Measurements from ENCODE around the gene VSIG2.

VSIG2 gene

DNA sequence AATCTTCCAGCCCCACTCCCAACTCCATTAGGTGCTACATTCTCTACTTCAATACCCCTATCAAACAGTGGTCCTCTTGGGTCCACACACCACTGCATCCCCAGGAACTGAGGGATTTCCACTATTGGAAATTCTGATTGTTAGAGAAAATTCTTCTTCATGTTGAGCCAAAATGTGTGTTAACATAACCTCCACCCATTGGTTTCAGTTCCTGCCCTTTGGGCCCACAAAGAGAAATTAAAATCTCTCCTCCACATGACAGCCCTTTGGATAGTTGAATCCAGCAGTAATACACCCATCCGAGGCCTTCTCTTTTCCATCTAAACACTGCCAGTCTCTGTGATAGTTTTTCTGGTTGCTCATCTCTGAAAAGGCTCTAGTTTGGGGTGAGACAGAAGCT is 2.1 kb downstream of the VSIG2 start:
- no peaks in the 10 kb centered on the region for H3K9me3 ChIP-seq (ENCODE audit: control insufficient read depth, insufficient read depth, low read depth, low read length)
- no peak overlapping the region for H3K4me3 ChIP-seq (ENCODE audit: low read depth, low read length)
- H3K27ac ChIP-seq (ENCODE audit: extremely low read depth, low read depth, low read length) = no peak overlapping the region
- no peaks in the 10 kb centered on the region for H3K36me3 ChIP-seq (ENCODE audit: control insufficient read depth in 2 of 2, insufficient read depth in 1 of 2, low read length in 2 of 2)
- ChIA-PET POLR2A (no interaction called here), CTCF (interaction anchor here (0.6 to 3.1 kb wide), 3 partner anchors 9 to 44 kb away, joined by 4 to 10 read pairs (median 4); partner anchors contain the start of gene ESAM)
- H3K4me1 ChIP-seq (ENCODE audit: control insufficient read depth, insufficient read depth, low read length) = no peaks in the 10 kb centered on the region
- TF ChIP-seq SP7 (tag by site-specific recombination; IDR thresholded peaks at IDR 0.05) = no peak
- no peak for TF ChIP-seq ZNF510 (tag by site-specific recombination; IDR thresholded peaks at IDR 0.05; ENCODE audit: insufficient replicate concordance)
- no peak for TF ChIP-seq ZNF561 (tag by site-specific recombination; IDR thresholded peaks at IDR 0.05; ENCODE audit: borderline replicate concordance)
- no peak for TF ChIP-seq ZNF449 (tag by site-specific recombination; IDR thresholded peaks at IDR 0.05)
- TF ChIP-seq ZNF24 (tag by site-specific recombination; IDR thresholded peaks at IDR 0.05) = no peak
- TF ChIP-seq ZNF140 (tag by site-specific recombination; IDR thresholded peaks at IDR 0.05) = no peak
- TF ChIP-seq ZNF19 (tag by site-specific recombination; IDR thresholded peaks at IDR 0.05; ENCODE audit: low read depth) = no peak
- TF ChIP-seq, protein P1, sequence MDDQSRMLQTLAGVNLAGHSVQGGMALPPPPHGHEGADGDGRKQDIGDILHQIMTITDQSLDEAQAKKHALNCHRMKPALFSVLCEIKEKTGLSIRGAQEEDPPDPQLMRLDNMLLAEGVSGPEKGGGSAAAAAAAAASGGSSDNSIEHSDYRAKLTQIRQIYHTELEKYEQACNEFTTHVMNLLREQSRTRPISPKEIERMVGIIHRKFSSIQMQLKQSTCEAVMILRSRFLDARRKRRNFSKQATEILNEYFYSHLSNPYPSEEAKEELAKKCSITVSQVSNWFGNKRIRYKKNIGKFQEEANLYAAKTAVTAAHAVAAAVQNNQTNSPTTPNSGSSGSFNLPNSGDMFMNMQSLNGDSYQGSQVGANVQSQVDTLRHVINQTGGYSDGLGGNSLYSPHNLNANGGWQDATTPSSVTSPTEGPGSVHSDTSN (CRISPR knock-in tag; IDR thresholded peaks at IDR 0.05) = no peak
- TF ChIP-seq ZBTB6 (tag by site-specific recombination; IDR thresholded peaks at IDR 0.05) = no peak
- no peak for TF ChIP-seq ZNF133 (tag by site-specific recombination; IDR thresholded peaks at IDR 0.05)
- no peak for TF ChIP-seq SP2 (tag by site-specific recombination; IDR thresholded peaks at IDR 0.05)
- TF ChIP-seq ZNF391 (tag by site-specific recombination; IDR thresholded peaks at IDR 0.05; ENCODE audit: borderline replicate concordance, low read depth) = no peak
- no peak for TF ChIP-seq ZNF677 (tag by site-specific recombination; IDR thresholded peaks at IDR 0.05)

- POLR2A ChIA-PET = interaction anchor here (0.6 kb wide), 1 partner anchor 50 kb away, joined by 3 read pairs; no protein-coding TSS in a partner anchor
- CTCF ChIA-PET = interaction anchor here (0.5 to 3.1 kb wide), 5 partner anchors 9 to 117 kb away, joined by 3 to 10 read pairs (median 4); partner anchors contain the start of gene ESAM
- Histone ChIP-seq H3K4me3 (ENCODE audit: low read depth, low read length) (no peak overlapping the region), H3K9me3 (ENCODE audit: control insufficient read depth, insufficient read depth, low read depth, low read length) (no peaks in the 10 kb centered on the region), H3K27ac (ENCODE audit: extremely low read depth, low read depth, low read length) (no peak overlapping the region), H3K4me1 (ENCODE audit: control insufficient read depth, insufficient read depth, low read length) (no peaks in the 10 kb centered on the region), H3K36me3 (ENCODE audit: control insufficient read depth in 2 of 2, insufficient read depth in 1 of 2, low read length in 2 of 2) (no peaks in the 10 kb centered on the region)
- TF ChIP-seq ZNF521 (tag by site-specific recombination; IDR thresholded peaks at IDR 0.05) (no peak), GLI4 (tag by site-specific recombination; IDR thresholded peaks at IDR 0.05) (no peak), ZNF211 (tag by site-specific recombination; IDR thresholded peaks at IDR 0.05; ENCODE audit: low read depth) (no peak), ZNF157 (tag by site-specific recombination; IDR thresholded peaks at IDR 0.05) (no peak), ZNF639 (tag by site-specific recombination; IDR thresholded peaks at IDR 0.05) (no peak), ZNF169 (tag by site-specific recombination; IDR thresholded peaks at IDR 0.05) (no peak), MYNN (tag by site-specific recombination; IDR thresholded peaks at IDR 0.05; ENCODE audit: borderline replicate concordance) (no peak), ZNF16 (tag by site-specific recombination; IDR thresholded peaks at IDR 0.05; ENCODE audit: low read depth) (no peak), ZNF623 (tag by site-specific recombination; IDR thresholded peaks at IDR 0.05) (no peak), ZNF488 (tag by site-specific recombination; IDR thresholded peaks at IDR 0.05) (no peak), KLF7 (tag by site-specific recombination; IDR thresholded peaks at IDR 0.05; ENCODE audit: borderline replicate concordance) (no peak)
- TF ChIP-seq, protein P2, sequence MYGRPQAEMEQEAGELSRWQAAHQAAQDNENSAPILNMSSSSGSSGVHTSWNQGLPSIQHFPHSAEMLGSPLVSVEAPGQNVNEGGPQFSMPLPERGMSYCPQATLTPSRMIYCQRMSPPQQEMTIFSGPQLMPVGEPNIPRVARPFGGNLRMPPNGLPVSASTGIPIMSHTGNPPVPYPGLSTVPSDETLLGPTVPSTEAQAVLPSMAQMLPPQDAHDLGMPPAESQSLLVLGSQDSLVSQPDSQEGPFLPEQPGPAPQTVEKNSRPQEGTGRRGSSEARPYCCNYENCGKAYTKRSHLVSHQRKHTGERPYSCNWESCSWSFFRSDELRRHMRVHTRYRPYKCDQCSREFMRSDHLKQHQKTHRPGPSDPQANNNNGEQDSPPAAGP (tag by site-specific recombination; IDR thresholded peaks at IDR 0.05) = no peak
- TF ChIP-seq, protein P3, sequence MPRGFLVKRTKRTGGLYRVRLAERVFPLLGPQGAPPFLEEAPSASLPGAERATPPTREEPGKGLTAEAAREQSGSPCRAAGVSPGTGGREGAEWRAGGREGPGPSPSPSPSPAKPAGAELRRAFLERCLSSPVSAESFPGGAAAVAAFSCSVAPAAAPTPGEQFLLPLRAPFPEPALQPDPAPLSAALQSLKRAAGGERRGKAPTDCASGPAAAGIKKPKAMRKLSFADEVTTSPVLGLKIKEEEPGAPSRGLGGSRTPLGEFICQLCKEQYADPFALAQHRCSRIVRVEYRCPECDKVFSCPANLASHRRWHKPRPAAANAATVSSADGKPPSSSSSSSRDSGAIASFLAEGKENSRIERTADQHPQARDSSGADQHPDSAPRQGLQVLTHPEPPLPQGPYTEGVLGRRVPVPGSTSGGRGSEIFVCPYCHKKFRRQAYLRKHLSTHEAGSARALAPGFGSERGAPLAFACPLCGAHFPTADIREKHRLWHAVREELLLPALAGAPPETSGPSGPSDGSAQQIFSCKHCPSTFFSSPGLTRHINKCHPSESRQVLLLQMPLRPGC (tag by site-specific recombination; IDR thresholded peaks at IDR 0.05) = no peak
Observed at GRCh38 chr11:124748481-124749343, 3.3 kb downstream of the VSIG2 start.
